HEK293 (cell line): ENCODE results near the gene PFKL.

Source experiments
- CTCF ChIA-PET: fragments of 350-600 bp; formaldehyde crosslinking; extraction: SDS; loops from one replicate; lab custom pipeline; 2021; ENCODE audit warnings: antibody characterized with exemption; lab: Yijun Ruan, JAX
- POLR2A ChIA-PET: fragments of 300-600 bp; formaldehyde crosslinking; extraction: SDS; loops from one replicate; lab custom pipeline; 2020; ENCODE audit warnings: antibody characterized with exemption, inconsistent platforms; lab: Yijun Ruan, JAX
- H3K27ac ChIP-seq: fragments of 200-500 bp; sonication (Bioruptor generic); 2 replicates; pipeline ENCODE4 v1.5.1; 2014; ENCODE audit warnings: low read depth, low read length, control low read depth, inconsistent platforms; ENCODE audit errors: extremely low read depth
- H3K36me3 ChIP-seq, 2 experiments: fragments of 200-500 bp in 1 of 2; sonication (Bioruptor generic) in 1 of 2; 1 replicate in 1 of 2; 2 replicates in 1 of 2; pipeline ENCODE4 v1.5.1; 2014 to 2017; ENCODE audit warnings: inconsistent platforms in 2 of 2, low read length in 2 of 2; ENCODE audit not compliant: control insufficient read depth in 2 of 2, insufficient read depth in 1 of 2
- H3K4me1 ChIP-seq: fragments of 200-500 bp; sonication (Bioruptor generic); 2 replicates; pipeline ENCODE4 v1.5.1; 2014; ENCODE audit warnings: mild to moderate bottlenecking, low read length, inconsistent platforms; ENCODE audit not compliant: control insufficient read depth, insufficient read depth
- H3K4me3 ChIP-seq: 2 replicates; pipeline ENCODE4 v1.5.1; 2011; ENCODE audit warnings: low read depth, mild to moderate bottlenecking, control low read depth, low read length, moderate library complexity
- H3K9me3 ChIP-seq: fragments of 200-500 bp; sonication (Bioruptor generic); 2 replicates; pipeline ENCODE4 v1.5.1; 2014; ENCODE audit warnings: low read depth, low read length, inconsistent platforms; ENCODE audit not compliant: control insufficient read depth, insufficient read depth
- ATF2 ChIP-seq: fragments of 450-650 bp; formaldehyde crosslinking; IDR thresholded peaks from 2 replicates; pipeline ENCODE4 v1.5.1; 2016; ENCODE audit warnings: missing biosample characterization, missing genetic modification characterization, low read depth
- BCL11B ChIP-seq: fragments of 450-650 bp; formaldehyde crosslinking; IDR thresholded peaks from 2 replicates; pipeline ENCODE4 v1.5.1; 2016; ENCODE audit warnings: low read depth, missing biosample characterization, missing genetic modification characterization
- GLIS1 ChIP-seq: fragments of 450-650 bp; formaldehyde crosslinking; IDR thresholded peaks from 2 replicates; pipeline ENCODE4 v1.5.1; 2016; ENCODE audit warnings: missing biosample characterization, missing genetic modification characterization
- HIC1 ChIP-seq: fragments of 450-650 bp; formaldehyde crosslinking; IDR thresholded peaks from 2 replicates; pipeline ENCODE4 v1.5.1; 2016; ENCODE audit warnings: missing biosample characterization, missing genetic modification characterization
- KLF10 ChIP-seq: fragments of 450-650 bp; IDR thresholded peaks from 2 replicates; pipeline ENCODE4 v1.5.1; 2018; ENCODE audit warnings: missing biosample characterization, mild to moderate bottlenecking, missing genetic modification characterization
- PRDM2 ChIP-seq: fragments of 450-650 bp; formaldehyde crosslinking; IDR thresholded peaks from 2 replicates; pipeline ENCODE4 v1.5.1; 2016; ENCODE audit warnings: missing biosample characterization, missing genetic modification characterization, borderline replicate concordance
- SETDB1 ChIP-seq: IDR thresholded peaks from one replicate; pipeline ENCODE4 v1.6.1; 2017; ENCODE audit warnings: mild to moderate bottlenecking, low read length, moderate library complexity, mixed read lengths; ENCODE audit not compliant: insufficient read length
- YY1 ChIP-seq: fragments of 450-650 bp; formaldehyde crosslinking; IDR thresholded peaks from 2 replicates; pipeline ENCODE4 v1.5.1; 2018; ENCODE audit warnings: missing biosample characterization, missing genetic modification characterization
- YY2 ChIP-seq: fragments of 450-650 bp; formaldehyde crosslinking; IDR thresholded peaks from 2 replicates; pipeline ENCODE4 v1.5.1; 2016; ENCODE audit warnings: missing biosample characterization, missing genetic modification characterization
- ZBTB20 ChIP-seq: fragments of 450-650 bp; formaldehyde crosslinking; IDR thresholded peaks from 2 replicates; pipeline ENCODE4 v1.5.1; 2016; ENCODE audit warnings: missing biosample characterization, missing genetic modification characterization
- ZBTB6 ChIP-seq: fragments of 450-650 bp; formaldehyde crosslinking; IDR thresholded peaks from 2 replicates; pipeline ENCODE4 v1.5.1; 2017; ENCODE audit warnings: missing biosample characterization, missing genetic modification characterization
- ZIC2 ChIP-seq: fragments of 450-650 bp; formaldehyde crosslinking; IDR thresholded peaks from 2 replicates; pipeline ENCODE4 v1.5.1; 2016; ENCODE audit warnings: missing biosample characterization, missing genetic modification characterization
- ZNF140 ChIP-seq: fragments of 450-650 bp; formaldehyde crosslinking; IDR thresholded peaks from 2 replicates; pipeline ENCODE4 v1.5.1; 2016; ENCODE audit warnings: missing biosample characterization, missing genetic modification characterization
- ZNF157 ChIP-seq: fragments of 450-650 bp; formaldehyde crosslinking; IDR thresholded peaks from 2 replicates; pipeline ENCODE4 v1.5.1; 2016; ENCODE audit warnings: missing biosample characterization, missing genetic modification characterization
- ZNF214 ChIP-seq: fragments of 450-650 bp; formaldehyde crosslinking; IDR thresholded peaks from 2 replicates; pipeline ENCODE4 v1.5.1; 2017; ENCODE audit warnings: missing biosample characterization, mild to moderate bottlenecking, missing genetic modification characterization, borderline replicate concordance
- ZNF26 ChIP-seq: fragments of 450-650 bp; formaldehyde crosslinking; IDR thresholded peaks from 2 replicates; pipeline ENCODE4 v1.5.1; 2016; ENCODE audit warnings: missing biosample characterization, missing genetic modification characterization
- ZNF302 ChIP-seq: fragments of 450-650 bp; formaldehyde crosslinking; IDR thresholded peaks from 2 replicates; pipeline ENCODE4 v1.5.1; 2016; ENCODE audit warnings: missing biosample characterization, missing genetic modification characterization, low read depth
- ZNF354C ChIP-seq: fragments of 450-650 bp; formaldehyde crosslinking; IDR thresholded peaks from 2 replicates; pipeline ENCODE4 v1.5.1; 2016; ENCODE audit warnings: missing biosample characterization, missing genetic modification characterization, low read depth, borderline replicate concordance
- ZNF37A ChIP-seq: fragments of 450-650 bp; IDR thresholded peaks from 2 replicates; pipeline ENCODE4 v1.5.1; 2018; ENCODE audit warnings: missing biosample characterization, missing genetic modification characterization
- ZNF473 ChIP-seq: fragments of 450-650 bp; formaldehyde crosslinking; IDR thresholded peaks from 2 replicates; pipeline ENCODE4 v1.5.1; 2017; ENCODE audit warnings: missing biosample characterization, missing genetic modification characterization
- ZNF549 ChIP-seq: fragments of 450-650 bp; IDR thresholded peaks from 2 replicates; pipeline ENCODE4 v1.5.1; 2018; ENCODE audit warnings: missing biosample characterization, missing genetic modification characterization, mild to moderate bottlenecking, inconsistent platforms, moderate library complexity
- ZNF558 ChIP-seq: fragments of 450-650 bp; formaldehyde crosslinking; IDR thresholded peaks from 2 replicates; pipeline ENCODE4 v1.5.1; 2016; ENCODE audit warnings: missing biosample characterization, missing genetic modification characterization
- ZNF610 ChIP-seq: fragments of 450-650 bp; formaldehyde crosslinking; IDR thresholded peaks from 2 replicates; pipeline ENCODE4 v1.5.1; 2016; ENCODE audit warnings: missing biosample characterization, missing genetic modification characterization, borderline replicate concordance
- ZNF76 ChIP-seq: fragments of 450-650 bp; formaldehyde crosslinking; IDR thresholded peaks from 2 replicates; pipeline ENCODE4; 2016; ENCODE audit warnings: low read depth, missing biosample characterization, missing genetic modification characterization, borderline replicate concordance

The PFKL gene

GRCh38 chr21:44279354-44280260 is 20.2 kb upstream of the PFKL start:
- POLR2A ChIA-PET, result no interaction called here
- TF ChIP-seq ZNF473 (tag by site-specific recombination) (no peak), ZNF302 (tag by site-specific recombination) (no peak), ZBTB6 (tag by site-specific recombination) (no peak), ZNF37A (tag by site-specific recombination) (no peak), GLIS1 (tag by site-specific recombination) (peak; percentile 86), ZNF76 (tag by site-specific recombination) (no peak), ATF2 (tag by site-specific recombination) (no peak), ZNF140 (no peak), ZNF610 (tag by site-specific recombination) (no peak), ZBTB20 (tag by site-specific recombination) (no peak), ZNF26 (tag by site-specific recombination) (no peak), ZNF558 (no peak), SETDB1 (no peak), YY1 (no peak), KLF10 (tag by site-specific recombination) (no peak), ZNF549 (no peak), YY2 (tag by site-specific recombination) (no peak), ZNF214 (tag by site-specific recombination) (no peak), ZNF354C (tag by site-specific recombination) (no peak), ZIC2 (tag by site-specific recombination) (peak; percentile 91), PRDM2 (tag by site-specific recombination) (no peak), HIC1 (no peak), ZNF157 (tag by site-specific recombination) (no peak), BCL11B (tag by site-specific recombination) (no peak)

More at GRCh38 chr21:44279354-44280260, 20.2 kb upstream of the PFKL start:
- H3K27ac ChIP-seq, result no peak overlapping the region
- no peak overlapping the region for H3K4me3 ChIP-seq
- no peaks in the 10 kb centered on the region for H3K36me3 ChIP-seq
- CTCF ChIA-PET, result interaction anchor here (1.3 kb wide), 1 partner anchor 18 kb away, joined by 7 read pairs; no protein-coding TSS in a partner anchor
- H3K9me3 ChIP-seq, result no peaks in the 10 kb centered on the region
- H3K4me1 ChIP-seq, result no peaks in the 10 kb centered on the region
